AG09309 (cell line): ENCODE data around the gene NFATC2.

Experiments
- DNase-seq: peaks from one replicate; pipeline ENCODE4 v3.0.0-alpha.2; 2010; ENCODE audit warnings: low read depth
- H3K4me3 ChIP-seq: 2 replicates; pipeline ENCODE4 v1.5.1; 2011; ENCODE audit warnings: mild to moderate bottlenecking, low read depth, low read length, moderate library complexity; ENCODE audit not compliant: control insufficient read depth
- CTCF ChIP-seq: IDR thresholded peaks from 2 replicates; pipeline ENCODE4 v1.5.1; 2011; ENCODE audit warnings: mild to moderate bottlenecking, low read depth, low read length, inconsistent platforms; ENCODE audit not compliant: insufficient read depth, control insufficient read depth; ENCODE audit errors: missing control alignments

The NFATC2 gene

GRCh38 chr20:51378171-51378928 is 164.2 kb downstream of the NFATC2 start:
- DNase-seq: no peak
- no peak overlapping the region for H3K4me3 ChIP-seq
- TF ChIP-seq CTCF: no peak

GRCh38 chr20:51377132-51377531 is 165.4 kb downstream of the NFATC2 start:
- TF ChIP-seq CTCF: no peak
- H3K4me3 ChIP-seq: no peak overlapping the region
- no peak for DNase-seq

GRCh38 chr20:51376111-51376510 is 166.4 kb downstream of the NFATC2 start:
- no peak overlapping the region for H3K4me3 ChIP-seq
- DNase-seq: no peak
- no peak for TF ChIP-seq CTCF

- DNase-seq: no peak
- TF ChIP-seq CTCF: no peak
- no peak overlapping the region for H3K4me3 ChIP-seq
Measured at GRCh38 chr20:51375561-51375960, 167.0 kb downstream of the NFATC2 start.

GRCh38 chr20:51374961-51375360 is 167.6 kb downstream of the NFATC2 start:
- DNase-seq: no peak
- no peak overlapping the region for H3K4me3 ChIP-seq
- TF ChIP-seq CTCF: no peak

- DNase-seq: no peak
- no peak for TF ChIP-seq CTCF
- H3K4me3 ChIP-seq: no peak overlapping the region
Measured at GRCh38 chr20:51374456-51374830, 168.1 kb downstream of the NFATC2 start.
